Astrocyte of the cerebellum (primary cell): ENCODE measurements around the gene RAB5IF.

Experiments used
- DNase-seq: peaks from one replicate; pipeline ENCODE4 v3.0.0-alpha.2; 2011; ENCODE audit warnings: low read depth
- H3K4me3 ChIP-seq: 2 replicates; pipeline ENCODE4 v1.5.1; 2011; ENCODE audit warnings: mild to moderate bottlenecking, low read depth, low read length, moderate library complexity
- CTCF ChIP-seq: IDR thresholded peaks from 2 replicates; pipeline ENCODE4 v1.5.1; 2012; ENCODE audit warnings: low read length, low read depth, moderate library complexity, mild to moderate bottlenecking; ENCODE audit errors: missing control alignments
- in situ Hi-C: cut with HindIII; loops from 2 replicates; pipeline ENCODE4 v1.10.0; 2017; ENCODE audit warnings: low sequenced_read_pairs

RAB5IF gene

GRCh38 chr20:36571564-36572504 lies 33.7 kb upstream of the RAB5IF start:
- H3K4me3 ChIP-seq, result no peak overlapping the region
- in situ Hi-C loops, result loop anchor here (25.0 kb wide), 1 partner anchor 190 kb away; the partner anchor contains the start of gene DSN1
- no peak for TF ChIP-seq CTCF
- no peak for DNase-seq

GRCh38 chr20:36572701-36573102 lies 32.9 kb upstream of the RAB5IF start:
- in situ Hi-C loops, result loop anchor here (25.0 kb wide), 1 partner anchor 190 kb away; the partner anchor contains the start of gene DSN1
- no peak for DNase-seq
- TF ChIP-seq CTCF, result no peak
- peak overlapping the region; percentile 82 for H3K4me3 ChIP-seq

GRCh38 chr20:36573103-36573797 lies 32.3 kb upstream of the RAB5IF start, which contains the start of gene TGIF2:
TGIF2 (plus strand) TSS chr20:36573597; CDS start chr20:36578775, 5,178 bp downstream.
- no peak for TF ChIP-seq CTCF
- DNase-seq, result peak; percentile 33
- peak within 1 kb of the TSS; percentile 82 for H3K4me3 ChIP-seq
- in situ Hi-C loops, result loop anchor here (25.0 kb wide), 1 partner anchor 189 kb away; the partner anchor contains the start of gene DSN1

GRCh38 chr20:36573798-36574365 lies 31.7 kb upstream of the RAB5IF start:
- no peak for TF ChIP-seq CTCF
- H3K4me3 ChIP-seq, result peak overlapping the region; percentile 82
- no peak for DNase-seq
- in situ Hi-C loops, result loop anchor here (25.0 kb wide), 1 partner anchor 188 kb away; the partner anchor contains the start of gene DSN1

GRCh38 chr20:36574366-36575135 lies 31.0 kb upstream of the RAB5IF start:
- no peak for TF ChIP-seq CTCF
- DNase-seq, result no peak
- in situ Hi-C loops, result loop anchor here (25.0 kb wide), 1 partner anchor 188 kb away; the partner anchor contains the start of gene DSN1
- peak overlapping the region; percentile 82 for H3K4me3 ChIP-seq
